ENCODE measurements around the gene ACACA.
"Not testable (repeated sequence)": the region's sequence is repeated elsewhere in the genome, so short reads cannot be mapped to it uniquely, and the experiment has no call there.

The ACACA gene

GRCh38 chr17:37361543-37361942 is 45.1 kb downstream of the ACACA start:
- H3K9ac ChIP-seq (ENCODE audit: low read length), result no peak overlapping the region

DNA sequence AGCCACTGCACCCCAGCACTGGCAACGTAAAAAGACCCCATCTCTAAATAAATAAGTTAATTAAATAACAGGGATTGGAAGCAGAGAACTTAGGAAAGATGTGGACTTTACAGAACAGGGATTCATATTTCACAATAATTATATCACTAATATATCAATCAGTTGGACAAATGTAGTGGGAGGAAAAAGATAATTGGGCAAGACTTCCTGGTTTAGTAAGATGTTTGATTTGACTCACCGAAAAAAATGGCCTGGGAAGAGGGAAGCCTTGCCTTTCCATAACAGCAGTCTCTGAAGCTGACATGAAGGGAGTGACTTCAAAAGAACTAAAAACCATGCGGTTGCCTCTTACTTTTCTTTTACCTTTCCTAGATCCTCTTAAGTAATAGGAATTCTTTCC is 46.0 kb downstream of the ACACA start:
- H3K27ac ChIP-seq (ENCODE audit: low read length), result no peak overlapping the region
- H3K4me3 ChIP-seq (ENCODE audit: low read length), result no peak overlapping the region
- no peak overlapping the region for H3K9ac ChIP-seq (ENCODE audit: low read length)
- no peaks in the 10 kb centered on the region for H3K9me3 ChIP-seq (ENCODE audit: control insufficient read depth, low read depth, low read length)
- no peaks in the 10 kb centered on the region for H3K27me3 ChIP-seq (ENCODE audit: control insufficient read depth, insufficient read depth, low read length)
- peaks cover 4% of the 10 kb centered on the region for H3K36me3 ChIP-seq (ENCODE audit: control insufficient read depth, low read depth, low read length)
- peaks cover 24% of the 10 kb centered on the region for H3K4me1 ChIP-seq (ENCODE audit: control insufficient read depth, low read depth, low read length)

More at GRCh38 chr17:37361543-37361942, 45.1 kb downstream of the ACACA start:
- H3K4me1 ChIP-seq (ENCODE audit: control insufficient read depth, low read depth, low read length), result peaks cover 23% of the 10 kb centered on the region
- no peak overlapping the region for H3K27ac ChIP-seq (ENCODE audit: low read length)
- no peak overlapping the region for H3K4me3 ChIP-seq (ENCODE audit: low read length)
- H3K27me3 ChIP-seq (ENCODE audit: control insufficient read depth, insufficient read depth, low read length), result no peaks in the 10 kb centered on the region
- H3K36me3 ChIP-seq (ENCODE audit: control insufficient read depth, low read depth, low read length), result peaks cover 4% of the 10 kb centered on the region
- H3K9me3 ChIP-seq (ENCODE audit: control insufficient read depth, low read depth, low read length), result no peaks in the 10 kb centered on the region

- H3K9me3 ChIP-seq (ENCODE audit: control insufficient read depth, low read depth, low read length), result no peaks in the 10 kb centered on the region
- H3K27me3 ChIP-seq (ENCODE audit: control insufficient read depth, insufficient read depth, low read length), result no peaks in the 10 kb centered on the region
- H3K9ac ChIP-seq (ENCODE audit: low read length), result peak overlapping the region; percentile 21
- H3K36me3 ChIP-seq (ENCODE audit: control insufficient read depth, low read depth, low read length), result peaks cover 4% of the 10 kb centered on the region
- H3K27ac ChIP-seq (ENCODE audit: low read length), result peak overlapping the region; percentile 7
- H3K4me3 ChIP-seq (ENCODE audit: low read length), result peak overlapping the region; percentile 26
- H3K4me1 ChIP-seq (ENCODE audit: control insufficient read depth, low read depth, low read length), result peaks cover 24% of the 10 kb centered on the region
Observed at GRCh38 chr17:37359682-37360188, 46.9 kb downstream of the ACACA start.

- Histone ChIP-seq H3K4me1 (ENCODE audit: control insufficient read depth, low read depth, low read length) (peaks cover 24% of the 10 kb centered on the region), H3K36me3 (ENCODE audit: control insufficient read depth, low read depth, low read length) (peaks cover 4% of the 10 kb centered on the region), H3K27me3 (ENCODE audit: control insufficient read depth, insufficient read depth, low read length) (no peaks in the 10 kb centered on the region), H3K9me3 (ENCODE audit: control insufficient read depth, low read depth, low read length) (no peaks in the 10 kb centered on the region), H3K4me3 (ENCODE audit: low read length) (peak overlapping the region; percentile 99), H3K27ac (ENCODE audit: low read length) (peak overlapping the region; percentile 94), H3K9ac (ENCODE audit: low read length) (peak overlapping the region; percentile 95)
Observed at GRCh38 chr17:37358830-37359681, 47.6 kb downstream of the ACACA start.

DNA sequence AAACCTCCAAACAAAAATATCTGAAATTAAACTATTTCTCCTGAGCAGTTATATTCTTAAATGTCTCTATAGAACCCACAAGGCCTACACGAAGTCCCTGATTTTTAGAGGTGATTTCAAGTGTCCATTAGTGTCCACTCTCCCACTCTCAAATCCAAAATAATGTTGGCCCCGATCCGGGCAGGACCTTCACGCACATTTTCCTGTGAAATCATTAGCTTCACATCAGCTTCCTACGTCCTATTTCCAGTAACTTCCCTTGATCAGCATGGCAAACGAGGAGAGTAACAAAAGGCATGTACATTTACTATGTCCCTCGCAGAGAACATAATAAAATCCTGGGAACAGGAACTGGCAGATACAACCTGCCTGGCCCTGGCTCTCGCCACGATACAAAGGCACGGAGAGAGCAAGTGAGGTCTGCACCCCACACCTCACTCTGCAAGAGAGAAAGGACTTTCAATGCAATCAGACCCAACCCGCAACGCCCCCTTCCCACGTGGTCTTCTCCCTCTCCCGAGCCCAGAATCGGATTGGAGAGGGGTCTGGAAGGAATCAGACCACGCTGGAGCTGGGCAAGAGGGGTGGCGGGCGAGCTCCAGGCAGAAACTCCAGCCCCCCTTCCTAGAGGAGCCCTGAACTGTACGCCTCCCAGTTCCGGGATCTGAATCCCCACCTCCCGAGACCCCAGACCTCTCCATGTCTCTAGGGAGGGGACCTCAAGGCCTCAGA is 48.4 kb downstream of the ACACA start:
- Histone ChIP-seq H3K36me3 (ENCODE audit: control insufficient read depth, low read depth, low read length) (peaks cover 6% of the 10 kb centered on the region), H3K27ac (ENCODE audit: low read length) (peak overlapping the region; percentile 94), H3K4me1 (ENCODE audit: control insufficient read depth, low read depth, low read length) (peaks cover 24% of the 10 kb centered on the region), H3K27me3 (ENCODE audit: control insufficient read depth, insufficient read depth, low read length) (no peaks in the 10 kb centered on the region), H3K9ac (ENCODE audit: low read length) (peak overlapping the region; percentile 95), H3K9me3 (ENCODE audit: control insufficient read depth, low read depth, low read length) (no peaks in the 10 kb centered on the region), H3K4me3 (ENCODE audit: low read length) (peak overlapping the region; percentile 99)

DNA sequence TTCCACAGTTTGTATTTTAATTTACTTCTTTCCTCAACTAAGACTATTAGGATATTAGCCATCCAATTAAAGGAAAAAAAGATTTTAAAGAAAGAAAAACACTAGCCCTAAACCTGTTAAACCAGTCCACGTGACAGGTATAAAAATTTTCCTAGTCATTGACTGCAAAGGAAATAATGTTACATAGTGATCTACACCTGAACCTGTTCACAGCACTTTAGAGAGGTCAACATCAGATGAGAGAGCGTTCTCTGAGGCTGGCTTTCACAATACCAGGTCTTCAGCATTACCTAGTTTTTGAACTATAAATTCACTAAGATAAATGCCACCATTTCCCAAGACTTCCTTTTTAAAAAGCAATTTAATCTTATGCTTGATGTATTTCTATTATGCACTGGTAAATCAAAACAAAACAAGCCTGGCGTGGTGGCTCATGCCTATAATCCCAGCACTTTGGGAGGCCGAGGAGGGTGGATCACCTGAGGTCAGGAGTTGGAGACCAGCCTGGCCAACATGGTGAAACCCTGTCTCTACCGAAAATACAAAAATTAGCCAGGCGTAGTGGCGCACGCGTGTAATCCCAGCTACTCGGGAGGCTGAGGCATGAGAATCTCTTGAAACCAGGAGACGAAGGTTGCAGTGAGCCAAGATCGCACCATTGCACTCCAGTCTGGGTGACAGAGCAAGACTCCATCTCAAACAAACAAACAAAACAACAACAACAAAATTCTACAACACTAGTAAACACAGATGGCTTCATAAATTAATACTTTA is 49.7 kb downstream of the ACACA start:
- H3K27ac ChIP-seq (ENCODE audit: low read length); H3K36me3 ChIP-seq (ENCODE audit: control insufficient read depth, low read depth, low read length); H3K9me3 ChIP-seq (ENCODE audit: control insufficient read depth, low read depth, low read length); H3K27me3 ChIP-seq (ENCODE audit: control insufficient read depth, insufficient read depth, low read length): not testable (repeated sequence)
- peak overlapping the region; percentile 99 for H3K4me3 ChIP-seq (ENCODE audit: low read length)
- peaks cover 24% of the 10 kb centered on the region for H3K4me1 ChIP-seq (ENCODE audit: control insufficient read depth, low read depth, low read length)
- H3K9ac ChIP-seq (ENCODE audit: low read length), result peak overlapping the region; percentile 95

DNA sequence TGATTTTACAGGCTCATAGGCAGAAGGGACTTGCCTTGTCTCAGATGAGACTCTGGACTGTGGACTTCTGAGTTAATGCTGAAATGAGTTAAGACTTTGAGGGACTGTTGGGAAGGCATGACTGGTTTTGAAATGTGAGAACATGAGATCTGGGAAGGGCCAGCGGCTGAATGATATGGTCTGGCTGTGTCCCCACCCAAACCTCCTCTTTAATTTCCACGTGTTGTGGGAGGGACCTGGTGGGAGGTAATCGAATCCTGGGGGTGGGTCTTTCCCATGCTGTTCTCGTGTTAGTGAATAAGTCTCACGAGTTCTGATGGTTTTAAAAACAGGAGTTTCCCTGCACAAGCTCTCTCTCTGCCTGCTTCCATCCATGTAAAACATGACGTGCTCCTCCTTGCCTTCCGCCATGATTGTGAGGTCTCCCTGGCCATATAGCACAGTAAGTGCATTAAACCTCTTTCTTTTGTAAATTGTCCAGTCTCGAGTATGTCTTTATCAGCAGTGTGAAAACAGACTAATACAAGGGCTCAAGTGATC is 59.7 kb downstream of the ACACA start:
- not testable (repeated sequence) for H3K27me3 ChIP-seq (ENCODE audit: control insufficient read depth, insufficient read depth, low read length); H3K4me1 ChIP-seq (ENCODE audit: control insufficient read depth, low read depth, low read length); H3K9me3 ChIP-seq (ENCODE audit: control insufficient read depth, low read depth, low read length); H3K9ac ChIP-seq (ENCODE audit: low read length); H3K4me3 ChIP-seq (ENCODE audit: low read length); H3K27ac ChIP-seq (ENCODE audit: low read length); H3K36me3 ChIP-seq (ENCODE audit: control insufficient read depth, low read depth, low read length)

GRCh38 chr17:37344519-37344918 is 62.1 kb downstream of the ACACA start:
- Histone ChIP-seq H3K4me3 (ENCODE audit: low read length) (no peak overlapping the region), H3K27ac (ENCODE audit: low read length) (no peak overlapping the region), H3K9me3 (ENCODE audit: control insufficient read depth, low read depth, low read length) (no peaks in the 10 kb centered on the region), H3K9ac (ENCODE audit: low read length) (no peak overlapping the region), H3K27me3 (ENCODE audit: control insufficient read depth, insufficient read depth, low read length) (no peaks in the 10 kb centered on the region), H3K4me1 (ENCODE audit: control insufficient read depth, low read depth, low read length) (no peaks in the 10 kb centered on the region), H3K36me3 (ENCODE audit: control insufficient read depth, low read depth, low read length) (peaks cover 2% of the 10 kb centered on the region)

- no peak overlapping the region for H3K9ac ChIP-seq (ENCODE audit: low read length)
- no peak overlapping the region for H3K4me3 ChIP-seq (ENCODE audit: low read length)
- no peaks in the 10 kb centered on the region for H3K4me1 ChIP-seq (ENCODE audit: control insufficient read depth, low read depth, low read length)
- H3K27ac ChIP-seq (ENCODE audit: low read length), result no peak overlapping the region
- peaks cover 7% of the 10 kb centered on the region for H3K36me3 ChIP-seq (ENCODE audit: control insufficient read depth, low read depth, low read length)
- H3K27me3 ChIP-seq (ENCODE audit: control insufficient read depth, insufficient read depth, low read length), result no peaks in the 10 kb centered on the region
- no peaks in the 10 kb centered on the region for H3K9me3 ChIP-seq (ENCODE audit: control insufficient read depth, low read depth, low read length)
Observed at GRCh38 chr17:37342589-37342988, 64.0 kb downstream of the ACACA start.

- H3K27me3 ChIP-seq (ENCODE audit: control insufficient read depth, insufficient read depth, low read length), result no peaks in the 10 kb centered on the region
- H3K9me3 ChIP-seq (ENCODE audit: control insufficient read depth, low read depth, low read length), result no peaks in the 10 kb centered on the region
- no peak overlapping the region for H3K27ac ChIP-seq (ENCODE audit: low read length)
- peaks cover 4% of the 10 kb centered on the region for H3K4me1 ChIP-seq (ENCODE audit: control insufficient read depth, low read depth, low read length)
- H3K4me3 ChIP-seq (ENCODE audit: low read length), result no peak overlapping the region
- peaks cover 11% of the 10 kb centered on the region for H3K36me3 ChIP-seq (ENCODE audit: control insufficient read depth, low read depth, low read length)
- H3K9ac ChIP-seq (ENCODE audit: low read length), result no peak overlapping the region
Observed at GRCh38 chr17:37340804-37341203, 65.8 kb downstream of the ACACA start.

DNA sequence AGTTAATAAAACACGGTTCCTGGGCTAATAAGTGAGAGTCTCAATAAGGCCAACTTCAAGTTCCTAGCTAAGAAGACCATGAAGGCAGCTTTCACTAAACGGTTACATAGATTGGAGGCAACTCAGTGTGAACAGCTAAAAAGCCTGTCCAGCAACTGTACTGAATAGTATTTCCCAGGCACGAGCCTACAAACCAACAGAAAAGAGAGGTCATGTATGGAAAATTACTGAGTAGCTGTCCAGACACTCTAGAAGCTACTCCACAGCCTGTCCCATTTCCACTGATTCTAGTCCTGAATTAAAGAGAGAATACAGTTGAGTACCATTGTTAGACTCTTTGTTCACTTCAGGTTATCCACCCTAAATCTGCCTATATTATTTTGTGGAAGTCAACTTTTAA is 67.3 kb downstream of the ACACA start:
- Histone ChIP-seq H3K4me1 (ENCODE audit: control insufficient read depth, low read depth, low read length) (peaks cover 8% of the 10 kb centered on the region), H3K9me3 (ENCODE audit: control insufficient read depth, low read depth, low read length) (no peaks in the 10 kb centered on the region), H3K36me3 (ENCODE audit: control insufficient read depth, low read depth, low read length) (peaks cover 11% of the 10 kb centered on the region), H3K27me3 (ENCODE audit: control insufficient read depth, insufficient read depth, low read length) (no peaks in the 10 kb centered on the region), H3K4me3 (ENCODE audit: low read length) (no peak overlapping the region), H3K9ac (ENCODE audit: low read length) (no peak overlapping the region), H3K27ac (ENCODE audit: low read length) (no peak overlapping the region)
